ENCODE results near the gene SLC6A20.

GRCh38 chr3:45844616-45845015 lies 48.3 kb upstream of the SLC6A20 start:
- TF ChIP-seq CTCF (IDR thresholded peaks at IDR 0.05), result no peak
- no peak for TF ChIP-seq POLR2AphosphoS5 (IDR thresholded peaks at IDR 0.05)
- no peak for TF ChIP-seq POLR2A (IDR thresholded peaks at IDR 0.05)
